OCI-LY1 (cell line): ENCODE results near the gene SMYD5.

Experiments used
- EZH2 ChIP-seq: fragments of 200-600 bp; sonication (generic), shearing (Covaris generic); IDR thresholded peaks from 2 replicates; pipeline ENCODE4 v1.8.0; 2017; ENCODE audit warnings: borderline replicate concordance, mixed run types, mild to moderate bottlenecking, antibody characterized with exemption, low read length, moderate library complexity, mixed read lengths
- TF ChIP-seq, protein P1 (sequence below): fragments of 200-600 bp; sonication (generic), shearing (Covaris generic); IDR thresholded peaks from 2 replicates; pipeline ENCODE4 v1.5.1; 2017; ENCODE audit warnings: mild to moderate bottlenecking, antibody characterized with exemption, low read length, moderate library complexity, mixed read lengths

DNA sequence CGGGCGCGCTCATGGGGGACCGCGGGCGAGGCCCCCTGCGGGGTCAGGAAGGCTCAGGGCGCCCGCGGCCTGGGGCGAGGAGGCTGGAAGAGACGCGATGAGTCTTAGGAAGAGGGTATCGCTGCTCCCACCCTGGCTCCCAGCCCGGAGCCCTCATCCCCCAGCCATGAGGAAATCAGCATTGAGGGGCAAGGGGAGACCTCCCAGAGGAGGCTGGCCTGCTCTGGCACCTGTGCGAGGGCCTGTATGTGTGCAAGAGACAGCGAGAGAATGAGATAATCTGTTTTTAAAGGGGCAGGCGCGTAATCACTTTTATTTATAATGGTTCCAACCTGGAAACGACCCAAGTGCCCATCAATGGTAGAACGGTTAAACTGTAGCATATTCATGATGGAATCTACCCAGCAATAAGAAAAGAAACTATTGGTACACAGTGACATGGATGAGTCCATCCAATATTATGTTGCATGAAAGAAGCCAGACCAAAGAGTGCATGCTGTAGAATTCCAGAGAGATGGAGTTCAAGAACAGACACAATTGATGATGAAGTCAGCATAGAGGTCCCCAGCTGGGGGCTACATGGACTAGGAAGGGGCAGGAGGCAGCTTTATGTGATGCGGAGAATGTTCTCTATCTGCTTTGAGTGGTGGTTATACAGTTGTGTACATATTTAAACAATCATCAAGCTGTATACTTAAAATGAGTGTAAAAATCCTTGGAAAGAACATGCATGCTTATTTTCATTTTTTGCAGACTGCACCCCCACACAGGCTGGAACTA lies 55.8 kb downstream of the SMYD5 start:
- TF ChIP-seq, protein P1, sequence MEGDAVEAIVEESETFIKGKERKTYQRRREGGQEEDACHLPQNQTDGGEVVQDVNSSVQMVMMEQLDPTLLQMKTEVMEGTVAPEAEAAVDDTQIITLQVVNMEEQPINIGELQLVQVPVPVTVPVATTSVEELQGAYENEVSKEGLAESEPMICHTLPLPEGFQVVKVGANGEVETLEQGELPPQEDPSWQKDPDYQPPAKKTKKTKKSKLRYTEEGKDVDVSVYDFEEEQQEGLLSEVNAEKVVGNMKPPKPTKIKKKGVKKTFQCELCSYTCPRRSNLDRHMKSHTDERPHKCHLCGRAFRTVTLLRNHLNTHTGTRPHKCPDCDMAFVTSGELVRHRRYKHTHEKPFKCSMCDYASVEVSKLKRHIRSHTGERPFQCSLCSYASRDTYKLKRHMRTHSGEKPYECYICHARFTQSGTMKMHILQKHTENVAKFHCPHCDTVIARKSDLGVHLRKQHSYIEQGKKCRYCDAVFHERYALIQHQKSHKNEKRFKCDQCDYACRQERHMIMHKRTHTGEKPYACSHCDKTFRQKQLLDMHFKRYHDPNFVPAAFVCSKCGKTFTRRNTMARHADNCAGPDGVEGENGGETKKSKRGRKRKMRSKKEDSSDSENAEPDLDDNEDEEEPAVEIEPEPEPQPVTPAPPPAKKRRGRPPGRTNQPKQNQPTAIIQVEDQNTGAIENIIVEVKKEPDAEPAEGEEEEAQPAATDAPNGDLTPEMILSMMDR: no peak
- TF ChIP-seq EZH2: no peak
